Activated naive CD4-positive, alpha-beta T cell (primary cell): ENCODE measurements around the gene C1S.
"Not testable (repeated sequence)": the region's sequence is repeated elsewhere in the genome, so short reads cannot be mapped to it uniquely, and the experiment has no call there.

Experiments
- DNase-seq, 4 experiments: peaks; one replicate each; lab custom pipeline; 2025; lab: John Stamatoyannopoulos, UW

The C1S gene

DNA sequence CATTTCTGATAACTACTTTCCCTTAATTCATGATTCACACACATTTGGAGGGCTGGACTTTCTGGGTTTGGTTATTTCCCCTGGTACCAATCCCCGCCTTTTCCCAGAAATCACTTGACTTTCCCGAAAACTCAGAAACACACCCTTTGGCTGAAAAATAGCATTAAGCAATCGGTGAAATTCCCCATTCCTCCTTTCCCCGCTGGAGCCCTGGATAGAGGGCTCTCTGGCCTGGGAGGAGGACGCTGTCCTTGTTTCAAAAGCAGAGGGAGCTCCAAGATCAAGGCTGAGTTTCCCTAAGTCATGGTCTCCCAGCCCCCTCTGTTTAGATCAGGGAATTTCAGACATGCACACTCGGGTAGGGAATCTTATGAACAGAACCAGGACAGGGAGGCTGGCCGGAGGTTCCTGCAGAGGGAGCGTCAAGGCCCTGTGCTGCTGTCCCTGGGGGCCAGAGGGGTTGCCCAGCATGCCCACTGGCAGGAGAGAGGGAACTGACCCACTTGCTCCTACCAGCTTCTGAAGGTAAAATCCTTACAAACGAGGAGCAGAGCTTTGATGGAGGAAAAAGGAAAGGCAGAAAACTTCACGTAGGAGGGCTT lies at the start of gene C1S:
Gene C1S, plus strand, starts transcription at position 366 of the 602 bp plus-strand sequence. CDS start 1,195 bp downstream, outside the sequence.
- no peak for DNase-seq

DNA sequence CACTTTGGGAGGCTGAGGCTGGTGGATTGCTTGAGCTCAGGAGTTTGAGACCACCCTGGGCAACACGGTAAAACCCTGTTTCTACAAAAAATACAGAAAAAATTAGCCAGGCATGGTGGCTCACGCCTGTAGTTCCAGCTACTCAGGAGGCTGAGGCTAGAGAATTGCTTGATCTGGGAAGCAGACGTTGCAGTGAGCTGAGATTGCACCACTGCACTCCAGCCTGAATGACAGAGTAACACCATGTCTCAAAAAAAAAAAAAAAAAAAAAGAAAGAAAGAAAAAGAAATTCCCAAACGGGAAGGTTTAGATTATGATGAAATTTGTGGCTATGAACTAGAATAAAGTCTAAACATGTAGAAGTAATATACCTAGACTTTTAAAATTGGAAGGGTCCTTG lies 49.1 kb upstream of the C1S start:
- not testable (repeated sequence) for DNase-seq

DNA sequence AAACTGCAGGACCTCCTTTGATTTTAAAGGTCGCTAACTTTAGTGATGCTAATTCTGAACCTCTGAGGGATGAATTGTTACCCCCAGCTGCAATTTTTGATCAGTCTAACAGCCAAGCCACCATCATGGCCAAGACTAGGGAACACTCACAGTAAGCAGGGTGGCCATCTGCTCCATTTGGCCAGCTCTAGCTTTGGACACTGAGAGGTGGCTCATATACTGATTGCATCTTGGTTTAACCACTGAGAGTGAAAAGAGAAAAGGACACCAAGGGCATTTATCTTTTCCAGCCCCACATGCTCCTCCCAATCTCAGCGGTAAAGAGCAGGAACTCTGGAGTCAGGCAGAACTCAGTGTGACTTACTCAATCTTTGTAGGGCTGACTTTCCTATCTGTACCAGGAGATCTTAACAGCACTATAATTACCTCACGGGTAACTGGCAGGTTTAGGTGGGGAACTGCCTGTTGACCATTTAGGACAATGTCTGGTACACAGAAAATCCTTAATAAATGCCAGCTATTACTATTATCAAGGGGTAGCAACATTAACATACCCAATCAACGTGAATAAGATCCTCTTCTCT lies 48.4 kb upstream of the C1S start:
- no peak for DNase-seq

DNA sequence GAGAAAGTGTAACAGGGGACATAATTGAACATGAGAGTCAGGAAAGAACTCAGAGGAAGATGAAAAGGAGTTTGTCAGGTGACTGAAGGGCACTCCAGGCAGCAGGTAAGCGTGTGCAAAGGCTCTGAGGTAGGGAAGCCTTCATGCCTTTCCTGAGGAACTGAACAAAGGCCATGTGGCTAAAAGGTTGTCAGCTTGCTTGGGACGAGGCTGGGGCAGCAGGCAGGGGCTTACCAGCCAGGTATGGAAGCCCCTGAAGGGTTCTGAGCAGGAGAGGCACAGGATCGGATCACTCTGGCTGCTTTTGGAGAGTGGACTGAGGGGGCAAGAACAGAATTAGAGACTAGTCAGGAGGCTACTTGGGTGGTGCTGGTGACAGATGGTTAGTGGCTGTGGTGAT lies 47.4 kb upstream of the C1S start:
- DNase-seq = no peak

DNA sequence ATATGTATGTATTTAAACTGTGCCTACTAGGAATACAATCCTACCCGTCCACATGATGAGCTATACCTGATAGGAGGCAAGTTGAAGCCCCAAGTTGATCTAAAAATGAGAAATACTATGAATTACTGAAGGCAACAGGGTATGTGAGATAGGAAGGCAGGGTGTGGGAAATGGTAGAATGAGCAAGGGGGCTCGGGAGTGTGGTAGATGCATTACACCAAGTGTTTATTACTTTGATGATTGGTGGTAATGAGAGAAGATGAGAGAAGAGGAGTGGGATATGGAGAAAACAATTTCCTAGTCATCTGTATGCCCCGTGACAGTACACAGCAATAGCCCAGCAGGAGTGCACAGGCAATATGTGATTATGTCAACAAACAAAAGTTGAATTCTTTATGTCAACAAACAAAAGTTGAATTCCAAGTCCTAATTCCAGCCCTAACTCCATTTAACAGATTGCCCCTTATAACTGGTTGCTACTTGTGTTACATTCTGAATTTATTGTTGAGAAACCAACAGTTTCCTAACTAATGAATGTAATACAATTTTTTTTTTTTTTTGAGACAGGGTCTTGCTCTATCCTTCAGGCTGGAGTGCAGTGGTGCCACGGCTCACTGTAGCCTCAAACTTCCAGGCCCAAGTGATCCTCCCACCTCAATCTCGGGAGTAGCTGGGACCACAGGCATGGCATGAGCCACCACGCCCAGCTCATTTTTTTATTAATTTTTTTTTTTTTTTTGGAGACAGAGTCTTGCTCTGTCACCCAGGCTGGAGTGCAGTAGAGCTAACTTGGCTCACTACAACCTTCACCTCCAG lies 44.8 kb upstream of the C1S start:
- DNase-seq = no peak

- DNase-seq = no peak
These were observed 43.5 kb upstream of the C1S start for GRCh38 chr12:7016958-7017571.

GRCh38 chr12:7017870-7018349 lies 42.6 kb upstream of the C1S start:
- DNase-seq = no peak

DNA sequence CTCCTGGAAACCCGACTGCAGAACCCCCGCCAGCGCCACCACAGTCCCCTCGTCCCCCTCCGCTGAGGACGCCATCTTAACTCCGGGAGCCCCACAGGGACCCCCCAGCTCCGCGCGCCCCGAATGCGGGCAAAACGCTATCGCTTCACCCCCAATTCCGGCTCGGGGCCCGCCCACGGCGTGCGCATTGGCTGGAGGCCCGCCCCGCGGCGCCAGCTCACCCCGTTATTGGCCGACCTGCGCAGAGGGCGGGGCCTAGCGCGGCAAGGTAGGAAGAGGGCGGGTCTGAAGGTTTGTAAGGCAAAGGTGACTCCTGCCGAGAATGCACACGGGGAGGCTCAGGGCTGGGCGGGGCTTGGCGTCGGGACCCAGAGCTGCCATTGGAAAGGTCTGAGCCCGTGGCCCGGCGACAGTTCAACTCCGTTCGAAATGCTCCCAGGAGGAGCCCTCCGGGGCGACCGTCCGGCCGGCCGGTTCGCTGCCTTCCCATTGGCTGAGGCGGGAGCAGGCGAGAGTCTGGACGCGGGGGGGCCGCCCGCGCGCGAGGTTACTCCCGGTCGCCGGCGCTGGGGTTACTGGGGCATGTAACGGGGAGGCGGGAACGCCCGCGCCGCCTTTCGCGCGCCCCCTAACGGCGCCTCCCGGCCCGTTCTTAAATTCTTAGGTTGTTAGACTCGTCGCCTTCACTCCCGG lies 42.0 kb upstream of the C1S start, which contains the start of gene LPCAT3:
Gene LPCAT3, minus strand, starts transcription at position 127 of the 693 bp plus-strand sequence. Its CDS starts 52 bp downstream, at position 75.
- peak; percentile 90 to 97 (median 92) for DNase-seq

GRCh38 chr12:7019043-7019569 lies 41.4 kb upstream of the C1S start:
- DNase-seq = no peak

DNA sequence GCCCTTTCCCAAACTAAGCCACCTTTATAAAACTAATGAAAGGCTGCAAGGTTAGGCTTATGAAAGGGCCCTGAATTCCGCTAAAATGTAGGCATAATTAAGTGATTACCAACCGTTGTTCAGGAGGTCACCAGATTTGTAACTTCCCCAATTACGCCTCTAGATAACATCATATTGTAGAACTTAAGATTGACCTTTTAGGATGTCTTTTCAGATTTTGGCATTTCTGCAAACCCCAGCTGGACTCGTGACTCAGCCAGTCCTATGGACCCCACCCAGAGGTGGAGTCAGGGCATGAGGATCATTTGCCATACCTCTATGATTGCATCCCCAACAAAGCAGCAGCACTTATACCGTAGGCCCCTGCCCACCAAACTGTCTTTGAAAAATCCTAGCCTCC lies 38.6 kb upstream of the C1S start:
- DNase-seq = no peak

GRCh38 chr12:7023114-7023513 lies 37.4 kb upstream of the C1S start:
- no peak for DNase-seq

DNA sequence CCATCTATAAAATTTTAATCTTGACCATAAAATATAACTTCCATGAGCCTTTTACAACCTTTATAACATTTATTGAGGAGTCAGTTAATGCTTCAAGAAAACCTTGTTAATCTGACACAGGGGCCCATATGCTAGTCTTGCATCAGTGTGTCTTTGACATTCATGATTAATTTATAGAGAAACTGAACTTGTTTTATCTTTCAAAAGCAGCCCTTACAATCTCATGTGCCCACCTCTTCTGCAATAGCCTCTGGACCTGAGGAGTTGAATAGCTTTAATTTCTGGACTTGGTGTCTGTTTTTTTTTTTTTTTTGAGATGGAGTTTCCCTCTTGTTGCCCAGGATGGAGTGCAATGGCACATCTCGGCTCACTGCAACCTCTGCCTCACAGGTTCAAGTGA lies 33.7 kb upstream of the C1S start:
- no peak for DNase-seq

DNA sequence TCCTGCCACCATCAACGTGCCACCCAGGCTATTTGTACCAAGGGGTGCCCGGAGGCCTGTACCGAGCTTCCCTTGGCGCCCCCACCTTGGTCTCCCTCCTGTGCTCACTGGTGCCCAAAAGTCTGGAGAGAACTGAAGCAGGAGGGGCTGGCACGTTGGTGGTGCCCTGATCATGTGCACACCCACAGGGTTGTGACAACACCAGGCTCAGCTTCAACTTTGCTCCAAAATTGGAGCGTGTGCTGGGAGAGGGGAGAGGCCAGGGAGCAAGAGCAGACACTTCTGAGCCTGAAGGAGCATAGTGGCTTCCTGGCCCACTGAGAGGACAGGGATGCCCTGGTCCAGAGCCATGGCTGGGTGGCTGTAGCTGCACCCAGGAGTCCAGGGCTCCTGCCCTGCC lies 29.2 kb upstream of the C1S start:
- no peak for DNase-seq

- no peak for DNase-seq
These were observed 27.5 kb upstream of the C1S start for GRCh38 chr12:7032990-7033389.

- DNase-seq = no peak
These were observed 26.1 kb upstream of the C1S start for GRCh38 chr12:7034464-7034863.

- no peak for DNase-seq
These were observed 25.1 kb upstream of the C1S start for GRCh38 chr12:7035463-7035862.

DNA sequence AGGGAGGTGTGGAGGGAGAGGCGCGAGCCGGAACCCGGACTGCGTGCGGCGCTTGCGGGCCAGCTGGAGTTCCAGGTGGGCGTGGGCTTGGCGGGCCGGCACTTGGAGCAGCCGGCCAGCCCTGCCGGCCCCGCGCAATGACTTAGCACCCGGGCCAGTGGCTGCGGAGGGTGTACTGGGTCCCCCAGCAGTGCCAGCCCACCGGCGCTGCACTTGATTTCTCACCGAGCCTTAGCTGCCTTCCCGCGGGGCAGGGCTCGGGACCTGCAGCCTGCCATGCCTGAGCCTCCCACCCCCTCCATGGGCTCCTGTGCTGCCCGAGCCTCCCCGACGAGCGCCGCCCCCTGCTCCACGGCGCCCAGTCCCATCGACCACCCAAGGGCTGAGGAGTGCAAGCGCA lies 23.1 kb upstream of the C1S start:
- DNase-seq = not testable (repeated sequence)

DNA sequence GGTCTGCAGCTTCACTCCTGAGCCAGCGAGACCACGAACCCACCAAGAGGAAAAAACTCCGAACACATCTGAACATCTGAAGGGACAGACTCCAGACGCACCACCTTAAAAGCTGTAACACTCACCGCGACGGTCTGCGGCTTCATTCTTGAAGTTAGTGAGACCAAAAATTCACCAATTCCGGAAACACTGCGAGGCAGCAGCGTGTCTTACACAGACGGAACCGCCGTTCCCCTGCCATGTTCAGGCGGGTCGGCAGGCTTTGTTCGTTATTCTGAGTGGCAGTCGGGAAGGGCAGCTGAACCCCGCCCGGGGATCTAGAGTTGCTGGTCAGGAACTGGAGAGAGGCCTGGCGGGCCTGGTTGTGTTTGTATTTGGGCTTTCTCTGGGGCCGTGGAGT lies 21.9 kb upstream of the C1S start:
- no peak for DNase-seq

DNA sequence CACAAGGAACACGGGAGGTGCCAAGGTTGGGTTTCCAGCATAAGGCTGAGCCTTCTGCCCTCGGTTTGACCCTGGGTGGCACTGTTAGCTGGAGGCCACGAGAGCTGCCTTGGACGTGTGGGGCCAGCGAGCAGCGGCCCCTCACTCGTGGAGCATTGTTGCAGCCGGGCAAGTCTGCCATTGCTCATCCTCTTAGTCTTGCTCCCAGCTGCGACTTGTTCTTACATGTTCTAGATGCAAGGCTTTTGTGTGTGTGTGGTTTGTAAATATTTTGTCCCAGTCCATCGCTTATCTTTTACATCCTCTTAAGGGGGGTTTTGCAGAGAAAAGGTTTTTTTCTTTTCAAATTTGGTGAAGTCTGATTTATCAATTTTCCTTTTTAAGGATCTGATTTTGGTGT lies 21.1 kb upstream of the C1S start:
- DNase-seq = no peak

DNA sequence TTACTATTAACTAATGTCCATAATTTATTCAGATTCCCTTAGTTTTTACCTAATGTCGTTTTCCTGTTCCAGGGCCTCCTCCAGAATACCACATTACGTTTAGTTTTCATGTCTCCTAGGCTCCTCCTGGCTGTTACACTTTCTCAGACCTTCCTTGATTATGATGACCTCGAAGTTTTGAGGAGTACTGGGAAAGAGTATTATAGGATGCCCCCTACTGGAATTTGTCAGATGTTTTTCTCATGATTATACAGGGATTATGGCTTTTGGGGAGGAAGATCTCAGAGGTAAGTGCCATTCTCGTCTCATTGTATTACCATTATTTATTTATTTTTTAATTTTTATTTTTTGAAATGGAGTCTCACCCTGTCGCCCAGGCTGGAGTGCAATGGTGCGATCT lies 17.7 kb upstream of the C1S start:
- DNase-seq = no peak

GRCh38 chr12:7045913-7046312 lies 14.6 kb upstream of the C1S start:
- no peak for DNase-seq
